Adrenal gland (tissue), 12 donors: ENCODE data around the gene GNB1L. TPM values are rescaled to one million over a fixed set of nuclear protein-coding genes. Genes with fewer than 3 reads are reported as not detected.

Experiments
- DNase-seq, 7 donors: peaks; one replicate each; pipeline ENCODE4 v3.0.0-alpha.2; 2019 to 2020
- H3K27ac ChIP-seq, 5 donors: fragments of 200-600 bp; sonication (generic) in 4 of 5; 1 replicate in 3 of 5; 2 replicates in 2 of 5; pipeline versions ENCODE4 v1.5.1 to v1.8.0; 2016 to 2020; ENCODE audit warnings: mild to moderate bottlenecking in 1 of 5
- H3K27me3 ChIP-seq: fragments of 200-600 bp; 2 replicates; pipeline ENCODE4 v1.8.0; 2021
- H3K36me3 ChIP-seq, 2 donors: fragments of 200-600 bp; replicated peaks in 1 of 2; 1 replicate in 1 of 2; 2 replicates in 1 of 2; pipeline versions ENCODE4 v1.5.1 to v1.8.0; 2018 to 2022
- H3K4me1 ChIP-seq, 2 donors: fragments of 200-600 bp; replicated peaks in 1 of 2; 1 replicate in 1 of 2; 2 replicates in 1 of 2; pipeline versions ENCODE4 v1.5.1 to v1.8.0; 2018 to 2021
- H3K4me3 ChIP-seq, 4 donors: fragments of 200-600 bp; sonication (generic) in 3 of 4; one replicate each; pipeline ENCODE4 v1.5.1; 2016 to 2018
- H3K9me3 ChIP-seq, 3 donors: fragments of 200-600 bp; sonication (generic) in 1 of 3; replicated peaks in 1 of 3; 1 replicate in 2 of 3; 2 replicates in 1 of 3; pipeline versions ENCODE4 v1.5.1 to v1.8.0; 2016 to 2021
- CTCF ChIP-seq, 6 experiments: fragments of 450-650 bp in 4 of 6; fragments of 200-600 bp in 2 of 6; sonication (generic) in 1 of 6; IDR thresholded peaks; 1 replicate in 5 of 6; 2 replicates in 1 of 6; pipeline versions ENCODE4 v1.5.1 to v1.8.0; 2016 to 2021; ENCODE audit warnings: antibody characterized with exemption in 6 of 6, mild to moderate bottlenecking in 2 of 6, moderate library complexity in 1 of 6
- POLR2A ChIP-seq, 2 donors: fragments of 450-650 bp; IDR thresholded peaks; one replicate each; pipeline ENCODE4 v1.6.1; 2017; ENCODE audit warnings: antibody characterized with exemption in 2 of 2, mild to moderate bottlenecking in 2 of 2, moderate library complexity in 1 of 2
- WGBS, 4 donors: extraction: QIAGEN DNeasy Blood & Tissue Kit in 2 of 4; methylation state at CpG; one replicate each; pipeline versions ENCODE4 v1.1.5 to v1.1.7; 2013 to 2017; 5-methylcytosine and 5-hydroxymethylcytosine counted together
- intact Hi-C, 2 donors: fragments of 100-400 bp; cut with DNase I; formaldehyde crosslinking; loops; one replicate each; pipeline versions ENCODE4 v1.14.1 to v1.15.0; 2022 to 2023
- polyA plus RNA-seq, 3 donors: library from polyadenylated mRNA; stranded (reverse); fragments of 200-250 nt in 2 of 3; fragments of 350-450 nt in 1 of 3; fragmentation: Illumina TruSeq in 1 of 3; extraction: RNeasy Lipid Tissue Mini Kit (QIAGEN cat#74804) in 1 of 3; gene quantifications; one replicate each; pipeline ENCODE4 v1.2.3, GENCODE V29; 2013 to 2014
- total RNA-seq, 9 donors: library from RNA; depleted of rRNA in 4 of 9; stranded (reverse); fragments of >200 nt in 4 of 9; fragments of 120-200 nt in 1 of 9; fragmentation: NEBNext Ultra II Directional in 1 of 9; extraction: Animal tissue kit (Norgen Biotek cat#: 25700) in 1 of 9; gene quantifications; one replicate each; pipeline versions ENCODE4 v1.1.0 to v1.2.4, GENCODE V29; 2013 to 2023
- donor health status: healthy with polysubstance abuse.
- donor health status: Bipolar disorder and iron deficiency.
- donor health status: DM: yes; HTN: yes; CAD: no.
- donor health status: DM: no; HTN: no; CAD: no.
- donor health status: DM: no; HTN: no; CAD: no.
- donor health status: DM: yes; HTN: yes; CAD: no.

Gene GNB1L
- total and polyA plus RNA-seq, 12 donors: 0.26 to 6.6 (median 4.2) TPM; not detected in 1

GRCh38 chr22:19873960-19874306 is 19.3 kb upstream of the GNB1L start:
- WGBS, 4 donors: 63 to 89% (median 85%) methylated on average over 6 to 7 of the region's 7 CpGs
- H3K4me3 ChIP-seq: no peak overlapping the region
- peak in 2 of 7 donors; percentile 13 to 48 for DNase-seq
- no peak overlapping the region for H3K27ac ChIP-seq
- no peak for TF ChIP-seq CTCF (IDR thresholded peaks at IDR 0.05)
- no peak for TF ChIP-seq POLR2A (IDR thresholded peaks at IDR 0.05)
- no peaks in the 10 kb centered on the region for H3K36me3 ChIP-seq
- H3K9me3 ChIP-seq: no peaks in the 10 kb centered on the region
- H3K4me1 ChIP-seq: no peaks in the 10 kb centered on the region
- H3K27me3 ChIP-seq: no peaks in the 10 kb centered on the region
- intact Hi-C loops: no loop called here

- H3K4me1 ChIP-seq: no peaks in the 10 kb centered on the region
- 79 to 89% (median 84%) methylated on average over 12 to 27 of the region's 27 CpGs for WGBS, 4 donors
- H3K27ac ChIP-seq: no peak overlapping the region
Measured at GRCh38 chr22:19873138-19873959, 18.7 kb upstream of the GNB1L start.

GRCh38 chr22:19872779-19873137 is 18.1 kb upstream of the GNB1L start:
- TF ChIP-seq CTCF (IDR thresholded peaks at IDR 0.05): no peak
- TF ChIP-seq POLR2A (IDR thresholded peaks at IDR 0.05): no peak
- 53 to 59% (median 59%) methylated on average over 6 to 7 of the region's 7 CpGs; no CpG with 5 or more reads in 1 of the 4 donors for WGBS, 4 donors
- H3K27ac ChIP-seq: no peak overlapping the region

More at GRCh38 chr22:19873138-19873959, 18.7 kb upstream of the GNB1L start:
- intact Hi-C loops: no loop called here
- TF ChIP-seq CTCF (IDR thresholded peaks at IDR 0.05) (no peak), POLR2A (IDR thresholded peaks at IDR 0.05) (no peak)
- H3K36me3 ChIP-seq: no peaks in the 10 kb centered on the region
- H3K9me3 ChIP-seq: no peaks in the 10 kb centered on the region
- no peaks in the 10 kb centered on the region for H3K27me3 ChIP-seq
- H3K4me3 ChIP-seq: no peak overlapping the region
- DNase-seq: peak in 3 of 7 donors; percentile 4 to 42 (median 15)

GRCh38 chr22:19871845-19872778 is 17.4 kb upstream of the GNB1L start:
- H3K27me3 ChIP-seq: no peaks in the 10 kb centered on the region
- no peaks in the 10 kb centered on the region for H3K4me1 ChIP-seq
- WGBS, 4 donors: 88 to 96% (median 93%) methylated on average over 3 to 16 of the region's 16 CpGs
- peak in 6 of 7 donors; percentile 4 to 36 (median 12) for DNase-seq
- no peaks in the 10 kb centered on the region for H3K36me3 ChIP-seq
- H3K9me3 ChIP-seq: no peaks in the 10 kb centered on the region
- no peak overlapping the region for H3K4me3 ChIP-seq
- TF ChIP-seq CTCF (IDR thresholded peaks at IDR 0.05) (no peak), POLR2A (IDR thresholded peaks at IDR 0.05) (no peak)
- no peak overlapping the region for H3K27ac ChIP-seq
- intact Hi-C loops: no loop called here

More at GRCh38 chr22:19872779-19873137, 18.1 kb upstream of the GNB1L start:
- Histone ChIP-seq H3K4me1 (no peaks in the 10 kb centered on the region), H3K36me3 (no peaks in the 10 kb centered on the region), H3K4me3 (no peak overlapping the region), H3K27me3 (no peaks in the 10 kb centered on the region), H3K9me3 (no peaks in the 10 kb centered on the region)
- intact Hi-C loops: no loop called here
- peak in 3 of 7 donors; percentile 13 to 46 (median 21) for DNase-seq
